T-helper 2 cell treated with Interferon-gamma antibody and Interleukin-4, amounts not matched to agents 5 μg/mL and 100 μg/mL, for 36 hours (primary cell): ENCODE results near the gene METTL24.
"Not testable (repeated sequence)": the region's sequence is repeated elsewhere in the genome, so short reads cannot be mapped to it uniquely, and the experiment has no call there.

ENCODE experiments used
- DNase-seq: peaks from one replicate; pipeline ENCODE4 v3.0.0; 2021; ENCODE audit warnings: low spot score
- H3K27ac Mint-ChIP-seq: one replicate; pipeline ENCODE4 v1.8.0; 2021; ENCODE audit warnings: mild to moderate bottlenecking, mixed read lengths
- H3K27me3 Mint-ChIP-seq: one replicate; pipeline ENCODE4 v1.8.0; 2021; ENCODE audit warnings: low read depth, mixed read lengths
- H3K36me3 Mint-ChIP-seq: one replicate; pipeline ENCODE4 v1.8.0; 2021; ENCODE audit warnings: low read depth, mixed read lengths
- H3K4me1 Mint-ChIP-seq: one replicate; pipeline ENCODE4 v1.8.0; 2021; ENCODE audit warnings: low read depth, mixed read lengths
- H3K4me3 Mint-ChIP-seq: one replicate; pipeline ENCODE4 v1.8.0; 2022; ENCODE audit warnings: mild to moderate bottlenecking, moderate library complexity, mixed read lengths
- H3K9me3 Mint-ChIP-seq: one replicate; pipeline ENCODE4 v1.8.0; 2021; ENCODE audit warnings: mixed read lengths

The METTL24 gene

DNA sequence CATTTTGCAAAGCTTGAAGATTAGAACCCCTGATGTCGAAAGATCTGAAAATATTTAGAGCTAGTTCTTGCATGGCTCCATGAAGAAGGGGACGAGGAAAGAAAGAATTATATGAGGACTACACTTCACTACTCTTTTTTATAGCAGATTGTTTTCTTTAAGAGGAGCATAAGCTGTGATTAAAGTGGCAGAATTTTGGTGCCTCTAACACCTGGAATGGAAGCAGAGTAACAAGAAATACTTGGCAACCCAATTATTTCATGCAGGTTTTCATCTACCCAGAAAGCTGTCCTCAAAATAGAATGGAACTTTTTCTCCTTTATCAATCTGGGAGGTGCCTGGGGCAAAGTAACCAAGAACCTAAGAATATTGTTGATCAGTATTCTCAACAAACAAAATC is 4.0 kb downstream of the METTL24 start:
- no peak for DNase-seq
- Mint-ChIP-seq H3K27me3 (peaks cover 51% of the 10 kb centered on the region), H3K27ac (no peak overlapping the region), H3K4me1 (peaks cover 2% of the 10 kb centered on the region), H3K36me3 (no peaks in the 10 kb centered on the region), H3K4me3 (no peak overlapping the region), H3K9me3 (no peaks in the 10 kb centered on the region)

DNA sequence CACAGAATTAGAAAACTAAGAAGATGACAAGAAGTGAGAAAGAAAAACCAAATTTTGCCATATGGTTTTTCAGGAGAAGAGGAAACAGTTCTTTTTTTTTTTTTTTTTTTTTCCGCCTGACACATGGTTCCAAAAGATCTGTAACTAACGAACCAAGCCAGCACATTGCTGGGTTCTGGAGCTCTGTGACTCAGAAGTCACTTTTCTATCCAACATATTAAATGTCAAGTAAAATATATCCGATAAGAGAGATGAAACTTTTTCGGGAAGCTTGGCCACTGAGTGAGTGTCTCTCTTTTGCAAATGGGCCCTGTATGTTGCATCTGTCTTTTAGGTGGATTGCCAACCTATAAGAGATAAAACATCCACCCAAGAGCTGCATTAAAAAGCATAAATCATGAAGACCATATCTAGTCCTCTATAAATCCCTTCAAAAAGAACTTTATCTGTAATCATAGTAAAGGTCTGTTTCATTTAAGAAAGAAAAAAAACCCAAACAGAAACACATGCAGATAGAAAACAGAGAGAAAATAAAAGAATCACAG is 4.6 kb downstream of the METTL24 start:
- Mint-ChIP-seq H3K27me3 (peaks cover 47% of the 10 kb centered on the region), H3K36me3 (no peaks in the 10 kb centered on the region), H3K4me1 (peaks cover 2% of the 10 kb centered on the region), H3K27ac (no peak overlapping the region), H3K9me3 (no peaks in the 10 kb centered on the region), H3K4me3 (no peak overlapping the region)
- DNase-seq: no peak

DNA sequence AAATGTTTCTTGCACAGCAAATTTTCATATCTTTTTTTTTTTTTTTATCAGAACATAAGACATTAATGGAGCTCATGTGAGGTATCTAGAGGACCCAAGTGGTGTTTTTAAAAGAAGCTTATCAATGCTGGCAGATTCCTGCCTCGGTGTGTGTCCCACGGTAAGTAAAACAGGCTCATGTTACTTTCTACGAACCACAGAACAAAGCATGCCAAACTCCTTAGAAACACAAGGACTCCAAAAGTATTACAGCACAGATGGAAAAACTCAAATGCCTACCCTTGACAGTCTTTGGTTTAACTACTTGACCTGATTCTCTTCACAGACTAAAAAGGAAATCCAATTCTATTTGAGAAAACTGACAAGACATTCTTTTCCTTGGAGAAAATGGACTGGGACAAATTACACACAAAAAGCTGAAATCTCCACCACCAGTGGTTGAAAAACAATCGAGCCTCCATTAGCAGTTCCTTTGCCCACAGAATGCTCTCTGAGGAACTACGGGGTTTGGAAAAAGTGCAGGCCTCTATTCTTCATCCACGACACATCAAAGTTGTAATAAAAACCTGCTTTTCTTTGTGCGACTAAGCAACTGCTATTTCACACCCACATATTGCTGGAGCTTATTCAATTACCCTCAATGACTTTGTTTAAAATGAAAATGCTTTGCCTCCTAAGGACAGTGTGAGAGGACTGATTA is 5.4 kb downstream of the METTL24 start:
- Mint-ChIP-seq H3K27me3 (peaks cover 48% of the 10 kb centered on the region), H3K9me3 (no peaks in the 10 kb centered on the region), H3K4me1 (peaks cover 2% of the 10 kb centered on the region), H3K4me3 (no peak overlapping the region), H3K36me3 (no peaks in the 10 kb centered on the region), H3K27ac (no peak overlapping the region)
- DNase-seq: no peak

DNA sequence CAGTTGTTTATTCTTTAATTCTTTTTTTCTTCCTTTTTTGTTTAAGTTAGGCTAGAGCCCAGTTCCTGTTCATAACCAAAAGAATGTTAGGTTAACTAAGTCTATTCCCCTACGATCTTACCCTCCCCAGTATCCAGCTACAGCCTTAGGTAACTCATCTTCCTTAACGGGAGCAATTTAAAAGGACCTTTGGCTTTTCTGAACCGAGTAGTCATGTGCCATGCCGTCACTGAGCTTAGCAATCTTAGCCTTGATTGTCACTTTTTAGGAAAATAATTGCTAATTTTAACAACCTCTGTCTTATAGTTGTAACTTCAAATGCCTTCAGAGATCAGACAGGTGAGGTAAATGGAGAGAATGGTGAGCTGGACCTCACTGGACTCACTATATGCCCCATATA is 6.2 kb downstream of the METTL24 start:
- no peak for DNase-seq
- H3K4me1 Mint-ChIP-seq: no peaks in the 10 kb centered on the region
- H3K9me3 Mint-ChIP-seq: no peaks in the 10 kb centered on the region
- H3K4me3 Mint-ChIP-seq: no peak overlapping the region
- no peak overlapping the region for H3K27ac Mint-ChIP-seq
- peaks cover 41% of the 10 kb centered on the region for H3K27me3 Mint-ChIP-seq
- no peaks in the 10 kb centered on the region for H3K36me3 Mint-ChIP-seq

DNA sequence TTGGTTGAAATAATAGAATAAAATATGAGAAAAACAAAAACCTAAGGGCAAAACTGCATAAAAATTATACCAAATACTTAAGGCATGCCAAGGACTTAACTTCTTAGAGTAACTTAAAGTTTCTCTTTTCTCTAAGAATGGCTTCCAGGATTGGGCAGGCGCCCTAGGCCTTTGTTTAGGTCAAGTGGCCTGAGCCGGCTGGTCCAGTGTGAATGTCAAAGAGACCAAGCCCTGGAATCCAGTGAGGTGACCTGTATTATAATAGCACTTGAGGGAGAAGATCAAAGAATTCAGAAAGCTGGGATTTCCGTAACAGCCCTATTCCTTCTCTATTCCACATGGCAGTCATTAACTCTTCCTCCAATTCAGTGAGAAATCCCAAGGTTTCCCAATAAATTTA is 6.6 kb downstream of the METTL24 start:
- H3K4me1 Mint-ChIP-seq: no peaks in the 10 kb centered on the region
- H3K27me3 Mint-ChIP-seq: peaks cover 39% of the 10 kb centered on the region
- H3K4me3 Mint-ChIP-seq: no peak overlapping the region
- H3K27ac Mint-ChIP-seq: no peak overlapping the region
- no peak for DNase-seq
- no peaks in the 10 kb centered on the region for H3K9me3 Mint-ChIP-seq
- no peaks in the 10 kb centered on the region for H3K36me3 Mint-ChIP-seq

DNA sequence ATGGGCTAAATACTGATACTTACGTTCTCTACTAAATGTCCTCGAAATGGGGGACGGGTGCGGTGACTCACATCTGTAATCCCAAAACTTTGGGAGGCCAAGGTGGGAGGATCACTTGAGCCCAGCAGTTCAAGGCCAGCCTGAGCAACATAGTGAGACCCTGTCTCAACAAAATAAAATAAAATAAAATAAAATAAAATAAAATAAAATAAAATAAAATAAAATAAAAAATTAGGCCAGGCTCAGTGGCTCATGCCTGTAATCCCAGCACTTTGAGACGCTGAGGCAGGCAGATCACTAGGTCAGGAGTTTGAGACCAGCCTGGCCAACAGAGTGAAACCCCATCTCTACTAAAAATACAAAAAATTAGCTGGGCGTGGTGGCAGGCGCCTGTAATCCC is 7.6 kb downstream of the METTL24 start:
- not testable (repeated sequence) for H3K9me3 Mint-ChIP-seq, H3K4me1 Mint-ChIP-seq, H3K27ac Mint-ChIP-seq, H3K4me3 Mint-ChIP-seq, DNase-seq, H3K36me3 Mint-ChIP-seq
- H3K27me3 Mint-ChIP-seq: peaks cover 32% of the 10 kb centered on the region

DNA sequence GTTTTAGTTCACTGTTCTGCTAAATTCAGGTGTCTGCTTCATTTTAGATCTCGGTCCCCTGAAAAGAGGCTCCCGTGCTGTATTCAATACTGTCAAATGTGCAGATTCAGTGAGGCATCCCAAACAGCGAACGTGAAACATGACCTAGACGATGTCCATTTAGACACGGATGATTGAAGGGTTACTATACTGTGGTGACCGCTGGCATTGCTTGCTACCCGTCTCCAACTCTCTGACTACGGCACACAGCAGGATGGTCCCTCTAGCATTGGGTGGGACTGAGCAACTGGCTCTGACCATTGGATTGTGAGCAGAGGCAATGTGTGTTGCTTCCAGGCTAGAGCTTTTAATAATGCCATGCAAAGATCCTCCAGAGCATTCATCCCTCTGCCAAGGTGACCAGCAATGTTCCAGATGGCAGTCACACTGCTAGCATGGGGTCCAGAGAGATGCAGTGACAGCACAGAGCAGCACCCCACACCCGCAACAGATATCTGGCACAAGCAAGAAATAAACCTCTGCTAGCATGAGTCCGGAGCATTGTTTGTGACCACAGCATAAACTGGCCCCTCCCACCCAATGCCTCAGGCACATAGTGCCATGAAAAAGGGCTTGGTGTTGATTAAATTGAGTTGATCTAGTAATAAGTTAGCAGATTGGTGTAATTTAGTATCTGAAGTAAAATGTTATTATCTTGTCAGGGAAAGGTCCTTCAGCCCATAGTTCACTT is 9.0 kb downstream of the METTL24 start:
- H3K4me1 Mint-ChIP-seq: no peaks in the 10 kb centered on the region
- no peak overlapping the region for H3K4me3 Mint-ChIP-seq
- peaks cover 26% of the 10 kb centered on the region for H3K27me3 Mint-ChIP-seq
- no peaks in the 10 kb centered on the region for H3K36me3 Mint-ChIP-seq
- H3K27ac Mint-ChIP-seq: no peak overlapping the region
- no peaks in the 10 kb centered on the region for H3K9me3 Mint-ChIP-seq
- no peak for DNase-seq

DNA sequence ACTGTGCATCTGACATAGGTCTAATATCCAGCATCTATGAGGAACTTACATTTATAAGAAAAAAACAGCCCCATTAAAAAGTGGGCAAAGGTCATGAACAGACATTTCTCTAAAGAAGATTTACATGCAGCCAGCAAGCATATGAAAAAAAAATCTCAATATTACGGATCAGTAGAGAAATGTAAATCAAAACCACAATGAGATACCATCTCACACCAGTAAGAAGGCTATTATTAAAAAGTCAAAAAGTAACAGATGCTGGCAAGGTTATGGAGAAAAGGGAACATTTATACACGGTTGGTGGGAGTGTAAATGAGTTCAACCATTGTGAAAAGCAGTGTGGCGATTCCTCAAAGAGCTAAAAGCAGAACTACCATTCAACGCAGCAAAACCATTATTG is 13.1 kb downstream of the METTL24 start:
- DNase-seq: no peak
- Mint-ChIP-seq H3K27me3 (peaks cover 13% of the 10 kb centered on the region), H3K4me3 (no peak overlapping the region), H3K27ac (no peak overlapping the region), H3K9me3 (no peaks in the 10 kb centered on the region), H3K36me3 (no peaks in the 10 kb centered on the region), H3K4me1 (no peaks in the 10 kb centered on the region)

DNA sequence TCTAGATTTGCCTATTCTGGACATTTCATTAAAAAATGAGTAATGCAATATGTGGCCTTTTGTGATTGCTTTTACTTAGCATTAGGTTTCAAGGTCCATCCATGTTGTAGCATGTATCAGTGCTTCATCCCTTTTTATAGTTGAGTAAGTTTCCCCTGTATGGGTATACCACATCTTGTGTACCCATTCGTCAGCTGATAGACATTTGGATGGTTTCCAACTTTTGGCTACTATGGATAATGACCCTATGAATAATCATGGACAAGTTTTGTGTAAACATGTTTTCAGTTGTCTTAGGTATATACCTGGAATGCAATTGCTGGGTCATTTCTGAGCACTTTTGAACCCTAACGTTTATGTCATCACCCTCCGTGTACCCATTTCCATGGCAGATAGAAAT is 15.4 kb downstream of the METTL24 start:
- H3K27me3 Mint-ChIP-seq: peaks cover 13% of the 10 kb centered on the region
- no peak overlapping the region for H3K27ac Mint-ChIP-seq
- no peaks in the 10 kb centered on the region for H3K4me1 Mint-ChIP-seq
- no peak for DNase-seq
- H3K36me3 Mint-ChIP-seq: no peaks in the 10 kb centered on the region
- no peaks in the 10 kb centered on the region for H3K9me3 Mint-ChIP-seq
- no peak overlapping the region for H3K4me3 Mint-ChIP-seq

DNA sequence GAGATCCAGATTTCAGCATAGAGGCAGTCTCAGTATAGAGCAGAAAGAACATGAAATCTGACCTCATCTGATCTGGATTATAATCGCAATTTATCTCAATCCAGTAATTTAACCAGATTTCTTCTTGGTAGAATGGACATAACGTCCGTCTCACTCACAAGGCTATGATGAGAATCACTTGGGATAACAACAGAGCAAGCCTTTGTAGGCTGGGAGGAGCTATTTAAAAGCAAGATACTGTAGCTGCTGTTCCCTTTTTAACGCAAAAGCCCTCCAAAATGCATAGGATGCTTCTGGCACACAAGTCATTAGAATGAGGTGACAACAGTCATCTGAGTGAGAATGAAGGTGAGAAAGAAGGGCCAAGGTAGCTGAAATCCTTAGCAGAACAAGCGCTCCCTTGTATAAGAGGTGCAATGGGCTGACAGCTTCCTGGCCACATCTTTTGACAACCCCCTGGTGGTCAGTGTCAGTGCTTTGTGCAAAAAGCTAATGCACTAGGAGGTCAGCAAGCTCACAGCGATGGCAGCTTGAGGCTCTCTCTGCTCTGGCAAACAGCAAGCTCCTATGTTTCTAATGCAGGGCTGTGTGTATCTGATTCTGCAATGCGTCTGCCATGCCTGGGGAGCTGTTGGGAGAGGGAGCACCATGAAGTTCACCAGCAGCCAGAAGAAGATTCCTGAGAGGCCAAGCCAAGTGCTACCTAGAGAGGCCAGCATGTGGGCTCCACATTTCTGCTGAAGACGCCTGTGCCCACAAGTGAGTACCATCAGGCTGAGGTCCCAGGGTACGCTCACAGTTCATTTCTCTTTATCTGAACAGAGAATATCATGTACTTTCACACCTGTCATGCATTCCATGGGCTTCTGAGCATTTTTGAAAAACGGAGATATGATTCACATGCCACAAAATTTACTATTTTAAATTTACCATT is 16.2 kb downstream of the METTL24 start:
- H3K9me3 Mint-ChIP-seq: no peaks in the 10 kb centered on the region
- no peak overlapping the region for H3K27ac Mint-ChIP-seq
- no peak for DNase-seq
- H3K36me3 Mint-ChIP-seq: no peaks in the 10 kb centered on the region
- H3K4me3 Mint-ChIP-seq: no peak overlapping the region
- peaks cover 13% of the 10 kb centered on the region for H3K27me3 Mint-ChIP-seq
- no peaks in the 10 kb centered on the region for H3K4me1 Mint-ChIP-seq

DNA sequence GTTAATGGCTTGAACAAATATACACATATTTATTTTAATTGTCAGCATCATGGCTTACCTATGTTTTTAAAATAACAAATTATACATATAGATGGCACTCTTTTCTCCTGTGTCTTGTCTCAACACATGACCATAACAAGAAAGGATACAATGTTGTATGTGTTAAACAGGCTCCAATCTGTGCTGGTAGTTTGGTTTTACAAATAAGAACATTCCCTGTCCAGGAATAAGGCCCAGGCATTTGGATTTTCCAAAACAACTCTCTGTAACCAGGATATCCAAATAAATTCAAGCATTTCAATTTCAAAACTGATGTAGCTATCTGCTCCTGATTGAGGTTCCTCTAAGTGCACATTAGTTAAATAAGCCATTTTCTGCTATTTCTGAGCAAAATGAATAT is 17.1 kb downstream of the METTL24 start:
- H3K4me1 Mint-ChIP-seq: no peaks in the 10 kb centered on the region
- H3K4me3 Mint-ChIP-seq: no peak overlapping the region
- no peaks in the 10 kb centered on the region for H3K9me3 Mint-ChIP-seq
- DNase-seq: no peak
- H3K36me3 Mint-ChIP-seq: no peaks in the 10 kb centered on the region
- H3K27ac Mint-ChIP-seq: no peak overlapping the region
- peaks cover 11% of the 10 kb centered on the region for H3K27me3 Mint-ChIP-seq

DNA sequence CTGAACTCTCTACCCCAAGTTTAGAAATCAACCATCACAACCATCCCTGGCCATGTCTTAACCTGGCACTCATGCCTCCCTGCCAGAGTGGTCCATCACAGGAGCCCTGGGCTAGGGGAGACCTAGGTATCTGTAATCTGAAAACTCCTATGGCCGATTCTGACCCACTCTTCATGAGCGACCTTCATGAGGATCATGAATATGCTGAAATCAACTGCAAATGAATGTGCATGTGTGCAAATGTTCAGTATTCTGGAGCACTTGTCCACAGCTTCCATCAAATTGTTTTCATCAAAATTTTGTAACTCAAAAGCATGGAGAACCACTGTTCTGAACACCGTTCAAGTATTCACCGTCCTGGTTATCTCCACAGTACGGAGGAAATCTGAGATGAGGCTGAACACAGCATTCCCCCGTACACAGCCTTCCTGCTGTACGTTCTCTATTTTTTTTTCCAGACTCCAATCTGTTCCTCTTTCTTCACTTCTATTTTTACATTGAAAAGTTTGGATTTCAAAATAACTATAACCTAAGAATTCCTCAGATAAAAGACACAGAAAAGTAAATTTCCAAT is 17.7 kb downstream of the METTL24 start:
- no peak overlapping the region for H3K27ac Mint-ChIP-seq
- no peaks in the 10 kb centered on the region for H3K4me1 Mint-ChIP-seq
- no peaks in the 10 kb centered on the region for H3K36me3 Mint-ChIP-seq
- H3K9me3 Mint-ChIP-seq: no peaks in the 10 kb centered on the region
- H3K4me3 Mint-ChIP-seq: no peak overlapping the region
- H3K27me3 Mint-ChIP-seq: peaks cover 9% of the 10 kb centered on the region
- no peak for DNase-seq

DNA sequence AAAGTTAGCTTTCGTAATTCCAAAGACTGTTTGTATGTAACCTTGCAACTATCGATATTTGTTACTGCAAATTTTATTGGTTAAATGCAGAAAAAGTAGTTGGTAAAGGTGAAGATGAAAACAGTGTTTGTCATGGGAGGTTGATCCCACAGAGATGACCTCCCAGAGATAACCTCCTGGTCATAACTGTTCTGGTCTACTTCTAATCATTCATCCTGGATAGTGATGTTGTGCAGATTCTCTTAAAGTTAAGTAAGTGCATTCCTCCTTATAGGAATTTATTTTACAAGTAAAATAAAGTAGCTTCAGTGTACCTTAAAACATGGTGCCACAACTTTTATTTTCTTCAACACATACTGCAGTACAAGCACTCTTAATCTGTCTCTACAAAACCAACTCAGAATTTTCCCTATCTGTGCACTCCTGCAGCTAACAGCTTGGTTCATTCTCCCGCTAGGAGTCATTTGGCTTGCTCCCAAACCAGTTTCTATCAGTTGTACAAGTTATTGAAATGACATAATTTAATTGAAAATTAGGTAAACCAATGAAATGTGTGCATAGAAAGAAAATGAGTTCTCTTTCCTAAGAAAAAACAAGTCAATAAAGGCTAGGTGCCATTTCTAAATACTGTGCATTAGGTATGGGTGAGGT is 19.2 kb downstream of the METTL24 start:
- no peaks in the 10 kb centered on the region for H3K36me3 Mint-ChIP-seq
- DNase-seq: no peak
- H3K4me3 Mint-ChIP-seq: no peak overlapping the region
- H3K4me1 Mint-ChIP-seq: no peaks in the 10 kb centered on the region
- no peak overlapping the region for H3K27ac Mint-ChIP-seq
- H3K27me3 Mint-ChIP-seq: peaks cover 8% of the 10 kb centered on the region
- H3K9me3 Mint-ChIP-seq: no peaks in the 10 kb centered on the region
